DLD1 (cell line): ENCODE results near the gene PDE8A.

Source experiments
- in situ Hi-C: cut with HindIII; loops from 2 replicates; pipeline ENCODE4 v1.10.0; 2017; ENCODE audit warnings: low sequenced_read_pairs

PDE8A gene

GRCh38 chr15:84981711-84982300, at the start of gene PDE8A:
PDE8A (plus strand) TSS chr15:84981856; CDS start chr15:84982163, 307 bp downstream.
- in situ Hi-C loops, result no loop called here

- in situ Hi-C loops, result no loop called here
These were observed 46.5 kb upstream of the PDE8A start for GRCh38 chr15:84934942-84935729.

- in situ Hi-C loops, result no loop called here
These were observed 44.5 kb upstream of the PDE8A start for GRCh38 chr15:84937144-84937543.

- in situ Hi-C loops, result no loop called here
These were observed 42.9 kb upstream of the PDE8A start for GRCh38 chr15:84938726-84939125.

- in situ Hi-C loops, result no loop called here
These were observed 41.3 kb upstream of the PDE8A start for GRCh38 chr15:84940399-84940798.

GRCh38 chr15:84942456-84942855, 39.2 kb upstream of the PDE8A start:
- in situ Hi-C loops, result no loop called here

- in situ Hi-C loops, result no loop called here
These were observed 37.3 kb upstream of the PDE8A start for GRCh38 chr15:84944311-84944710.

GRCh38 chr15:84944861-84945260, 36.8 kb upstream of the PDE8A start:
- in situ Hi-C loops, result no loop called here

GRCh38 chr15:84946772-84947489, 34.7 kb upstream of the PDE8A start:
- in situ Hi-C loops, result no loop called here

GRCh38 chr15:84947947-84948830, 33.5 kb upstream of the PDE8A start:
- in situ Hi-C loops, result no loop called here

- in situ Hi-C loops, result no loop called here
These were observed 32.6 kb upstream of the PDE8A start for GRCh38 chr15:84949043-84949442.

- in situ Hi-C loops, result loop anchor here (10.0 kb wide), 2 partner anchors 95 to 115 kb away; no protein-coding TSS in a partner anchor
These were observed 31.6 kb upstream of the PDE8A start for GRCh38 chr15:84949845-84950569.

GRCh38 chr15:84950570-84951111, 31.0 kb upstream of the PDE8A start:
- in situ Hi-C loops, result loop anchor here (10.0 kb wide), 2 partner anchors 94 to 116 kb away; no protein-coding TSS in a partner anchor

GRCh38 chr15:84951736-84952135, 29.9 kb upstream of the PDE8A start:
- in situ Hi-C loops, result loop anchor here (10.0 kb wide), 2 partner anchors 93 to 117 kb away; no protein-coding TSS in a partner anchor

- in situ Hi-C loops, result loop anchor here (10.0 kb wide), 2 partner anchors 92 to 118 kb away; no protein-coding TSS in a partner anchor
These were observed 28.5 kb upstream of the PDE8A start for GRCh38 chr15:84953136-84953535.

GRCh38 chr15:84953726-84954125, 27.9 kb upstream of the PDE8A start:
- in situ Hi-C loops, result loop anchor here (10.0 kb wide), 2 partner anchors 91 to 119 kb away; no protein-coding TSS in a partner anchor

GRCh38 chr15:84955089-84955848, 26.4 kb upstream of the PDE8A start:
- in situ Hi-C loops, result loop anchor here (10.0 kb wide), 2 partner anchors 90 to 120 kb away; no protein-coding TSS in a partner anchor

- in situ Hi-C loops, result loop anchor here (10.0 kb wide), 2 partner anchors 89 to 121 kb away; no protein-coding TSS in a partner anchor
These were observed 25.5 kb upstream of the PDE8A start for GRCh38 chr15:84956199-84956598.
